K562 (cell line): Measurements from ENCODE around the gene GLDC. TPM values are rescaled to one million over a fixed set of nuclear protein-coding genes. Genes with fewer than 3 reads are reported as not detected.
A peak's percentile ranks its signal among the peaks of the same experiment; 100 is the strongest.

Source experiments
- ARID2 ChIP-seq: fragments of 450-650 bp; IDR thresholded peaks from 2 replicates; pipeline ENCODE4 v1.6.1; 2017; ENCODE audit warnings: antibody characterized with exemption, mild to moderate bottlenecking
- C11orf30 ChIP-seq: fragments of 450-650 bp; IDR thresholded peaks from 2 replicates; pipeline ENCODE4 v1.6.1; 2016; ENCODE audit warnings: low read depth, mild to moderate bottlenecking
- CREM ChIP-seq: IDR thresholded peaks from 2 replicates; pipeline ENCODE4 v1.6.1; 2014; ENCODE audit warnings: antibody characterized with exemption, low read depth
- E2F3 ChIP-seq: fragments of 250-450 bp; sonication (Bioruptor Pico); IDR thresholded peaks from 2 replicates; pipeline ENCODE4 v1.4.0; 2020; ENCODE audit warnings: mild to moderate bottlenecking
- ELF2 ChIP-seq: fragments of 250-450 bp; sonication (Bioruptor Pico); IDR thresholded peaks from 2 replicates; pipeline ENCODE4 v1.5.0; 2021; ENCODE audit warnings: mild to moderate bottlenecking
- GATA2 ChIP-seq: sonication (generic); formaldehyde crosslinking; IDR thresholded peaks from 2 replicates; pipeline ENCODE4 v1.4.0; 2020; ENCODE audit warnings: mild to moderate bottlenecking, missing genetic modification reagents
- KLF10 ChIP-seq: fragments of 250-450 bp; sonication (Bioruptor Pico); IDR thresholded peaks from 2 replicates; pipeline ENCODE4 v1.6.1; 2021; ENCODE audit warnings: matching md5 sums
- NFIX ChIP-seq: fragments of 250-450 bp; sonication (Bioruptor Pico); IDR thresholded peaks from 2 replicates; pipeline ENCODE4 v1.4.0; 2020; ENCODE audit warnings: low read depth, mild to moderate bottlenecking, moderate library complexity
- PHTF2 ChIP-seq: fragments of 250-450 bp; sonication (Bioruptor Pico); IDR thresholded peaks from 2 replicates; pipeline ENCODE4 v1.5.0; 2021; ENCODE audit warnings: mild to moderate bottlenecking
- POU5F1 ChIP-seq: fragments of 150-350 bp; IDR thresholded peaks from 2 replicates; pipeline ENCODE4 v1.6.1; 2014; ENCODE audit warnings: borderline replicate concordance, low read length, low read depth, mild to moderate bottlenecking; ENCODE audit not compliant: partially characterized antibody
- SMARCA5 ChIP-seq: fragments of 450-650 bp; IDR thresholded peaks from 2 replicates; pipeline ENCODE4 v1.6.1; 2016
- TCF7L2 ChIP-seq: fragments of 150-350 bp; IDR thresholded peaks from 2 replicates; pipeline ENCODE4 v1.6.1; 2016; ENCODE audit warnings: low read depth, mild to moderate bottlenecking, low read length, moderate library complexity
- ZNF507 ChIP-seq: conservative IDR thresholded peaks from 2 replicates; pipeline ENCODE4 v1.6.1; 2017; ENCODE audit warnings: missing genetic modification characterization, missing compliant biosample characterization
- ZNF518B ChIP-seq: fragments of 250-450 bp; sonication (Bioruptor Pico); IDR thresholded peaks from 2 replicates; pipeline ENCODE4 v1.5.0; 2021; ENCODE audit warnings: mild to moderate bottlenecking, moderate library complexity
- polyA plus RNA-seq, 8 experiments: library from polyadenylated mRNA; depleted of rRNA in 4 of 8; stranded (reverse) in 5 of 8; unstranded in 3 of 8; fragments of >200 nt; fragmentation: Nextera tagmentation in 2 of 8; fragmentation: Illumina TruSeq in 1 of 8; extraction: Ambion mirVana in 2 of 8; extraction: Trizol in 1 of 8; gene quantifications; 2 replicates each; pipeline versions ENCODE4 v1.2.1 to v1.2.3, GENCODE V29; 2011 to 2014; ENCODE audit warnings: inconsistent platforms in 1 of 8, missing spikeins in 1 of 8
- total RNA-seq, 7 experiments: library from RNA; depleted of rRNA in 6 of 7; stranded (reverse); fragments of >200 nt in 6 of 7; fragmentation: Illumina TruSeq in 2 of 7; extraction: Trizol in 2 of 7; gene quantifications; 2 replicates each; pipeline versions ENCODE4 v1.2.1 to v1.2.3, GENCODE V29; 2011 to 2021; ENCODE audit warnings: low replicate concordance in 1 of 7
- TF ChIP-seq, protein P1 (sequence below): fragments of 200-600 bp; sonication (generic); IDR thresholded peaks from one replicate; pipeline ENCODE4 v1.6.1; 2012; ENCODE audit warnings: mild to moderate bottlenecking, low read depth, low read length, inconsistent platforms

Gene GLDC
- total and polyA plus RNA-seq, 9 of the 15 experiments (the other 6 are each of a cell fraction or from before 2014, with no cell fraction given) = 0.03 to 0.27 (median 0.08) TPM; not detected in 6

DNA sequence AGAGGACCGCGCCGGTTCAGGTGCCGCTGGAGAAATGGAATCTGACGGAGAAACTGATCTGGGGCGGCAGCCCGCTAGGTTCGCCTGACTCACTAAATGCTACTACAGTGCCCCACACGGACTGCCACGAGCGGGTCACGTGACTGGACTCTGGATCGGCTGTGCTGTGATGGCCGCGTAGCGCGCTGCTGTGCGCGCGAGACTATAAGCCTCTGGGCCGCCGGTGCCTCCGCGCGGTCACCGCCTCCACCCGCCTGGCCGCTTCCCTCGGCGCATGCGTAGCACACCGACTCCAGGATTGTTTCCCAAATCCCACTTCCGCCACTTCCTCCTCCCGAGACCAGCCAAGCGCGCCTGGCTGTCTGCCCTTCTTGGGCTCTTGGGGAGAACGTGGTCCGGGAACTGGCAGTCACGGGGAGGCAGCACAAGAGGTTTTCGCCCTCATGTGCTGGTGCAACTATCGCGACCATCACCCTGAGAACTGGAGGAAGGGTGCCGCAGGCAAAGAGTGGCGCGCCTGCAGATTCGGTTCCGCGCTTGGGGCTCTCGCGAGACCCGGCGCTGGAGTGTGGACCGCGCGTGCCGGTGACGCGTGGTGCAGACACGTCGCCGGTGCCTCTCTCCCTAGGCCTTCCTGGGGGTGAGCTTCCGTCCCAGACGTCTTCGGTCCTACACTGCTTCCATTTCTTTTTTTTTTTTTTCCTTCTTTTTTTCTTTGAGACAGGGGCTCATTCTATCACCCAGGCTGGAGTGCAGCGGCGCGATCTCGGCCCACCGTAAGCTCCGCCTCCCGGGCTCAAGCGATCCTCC is 35.8 kb upstream of the GLDC start (continued):
- TF ChIP-seq, protein P1, sequence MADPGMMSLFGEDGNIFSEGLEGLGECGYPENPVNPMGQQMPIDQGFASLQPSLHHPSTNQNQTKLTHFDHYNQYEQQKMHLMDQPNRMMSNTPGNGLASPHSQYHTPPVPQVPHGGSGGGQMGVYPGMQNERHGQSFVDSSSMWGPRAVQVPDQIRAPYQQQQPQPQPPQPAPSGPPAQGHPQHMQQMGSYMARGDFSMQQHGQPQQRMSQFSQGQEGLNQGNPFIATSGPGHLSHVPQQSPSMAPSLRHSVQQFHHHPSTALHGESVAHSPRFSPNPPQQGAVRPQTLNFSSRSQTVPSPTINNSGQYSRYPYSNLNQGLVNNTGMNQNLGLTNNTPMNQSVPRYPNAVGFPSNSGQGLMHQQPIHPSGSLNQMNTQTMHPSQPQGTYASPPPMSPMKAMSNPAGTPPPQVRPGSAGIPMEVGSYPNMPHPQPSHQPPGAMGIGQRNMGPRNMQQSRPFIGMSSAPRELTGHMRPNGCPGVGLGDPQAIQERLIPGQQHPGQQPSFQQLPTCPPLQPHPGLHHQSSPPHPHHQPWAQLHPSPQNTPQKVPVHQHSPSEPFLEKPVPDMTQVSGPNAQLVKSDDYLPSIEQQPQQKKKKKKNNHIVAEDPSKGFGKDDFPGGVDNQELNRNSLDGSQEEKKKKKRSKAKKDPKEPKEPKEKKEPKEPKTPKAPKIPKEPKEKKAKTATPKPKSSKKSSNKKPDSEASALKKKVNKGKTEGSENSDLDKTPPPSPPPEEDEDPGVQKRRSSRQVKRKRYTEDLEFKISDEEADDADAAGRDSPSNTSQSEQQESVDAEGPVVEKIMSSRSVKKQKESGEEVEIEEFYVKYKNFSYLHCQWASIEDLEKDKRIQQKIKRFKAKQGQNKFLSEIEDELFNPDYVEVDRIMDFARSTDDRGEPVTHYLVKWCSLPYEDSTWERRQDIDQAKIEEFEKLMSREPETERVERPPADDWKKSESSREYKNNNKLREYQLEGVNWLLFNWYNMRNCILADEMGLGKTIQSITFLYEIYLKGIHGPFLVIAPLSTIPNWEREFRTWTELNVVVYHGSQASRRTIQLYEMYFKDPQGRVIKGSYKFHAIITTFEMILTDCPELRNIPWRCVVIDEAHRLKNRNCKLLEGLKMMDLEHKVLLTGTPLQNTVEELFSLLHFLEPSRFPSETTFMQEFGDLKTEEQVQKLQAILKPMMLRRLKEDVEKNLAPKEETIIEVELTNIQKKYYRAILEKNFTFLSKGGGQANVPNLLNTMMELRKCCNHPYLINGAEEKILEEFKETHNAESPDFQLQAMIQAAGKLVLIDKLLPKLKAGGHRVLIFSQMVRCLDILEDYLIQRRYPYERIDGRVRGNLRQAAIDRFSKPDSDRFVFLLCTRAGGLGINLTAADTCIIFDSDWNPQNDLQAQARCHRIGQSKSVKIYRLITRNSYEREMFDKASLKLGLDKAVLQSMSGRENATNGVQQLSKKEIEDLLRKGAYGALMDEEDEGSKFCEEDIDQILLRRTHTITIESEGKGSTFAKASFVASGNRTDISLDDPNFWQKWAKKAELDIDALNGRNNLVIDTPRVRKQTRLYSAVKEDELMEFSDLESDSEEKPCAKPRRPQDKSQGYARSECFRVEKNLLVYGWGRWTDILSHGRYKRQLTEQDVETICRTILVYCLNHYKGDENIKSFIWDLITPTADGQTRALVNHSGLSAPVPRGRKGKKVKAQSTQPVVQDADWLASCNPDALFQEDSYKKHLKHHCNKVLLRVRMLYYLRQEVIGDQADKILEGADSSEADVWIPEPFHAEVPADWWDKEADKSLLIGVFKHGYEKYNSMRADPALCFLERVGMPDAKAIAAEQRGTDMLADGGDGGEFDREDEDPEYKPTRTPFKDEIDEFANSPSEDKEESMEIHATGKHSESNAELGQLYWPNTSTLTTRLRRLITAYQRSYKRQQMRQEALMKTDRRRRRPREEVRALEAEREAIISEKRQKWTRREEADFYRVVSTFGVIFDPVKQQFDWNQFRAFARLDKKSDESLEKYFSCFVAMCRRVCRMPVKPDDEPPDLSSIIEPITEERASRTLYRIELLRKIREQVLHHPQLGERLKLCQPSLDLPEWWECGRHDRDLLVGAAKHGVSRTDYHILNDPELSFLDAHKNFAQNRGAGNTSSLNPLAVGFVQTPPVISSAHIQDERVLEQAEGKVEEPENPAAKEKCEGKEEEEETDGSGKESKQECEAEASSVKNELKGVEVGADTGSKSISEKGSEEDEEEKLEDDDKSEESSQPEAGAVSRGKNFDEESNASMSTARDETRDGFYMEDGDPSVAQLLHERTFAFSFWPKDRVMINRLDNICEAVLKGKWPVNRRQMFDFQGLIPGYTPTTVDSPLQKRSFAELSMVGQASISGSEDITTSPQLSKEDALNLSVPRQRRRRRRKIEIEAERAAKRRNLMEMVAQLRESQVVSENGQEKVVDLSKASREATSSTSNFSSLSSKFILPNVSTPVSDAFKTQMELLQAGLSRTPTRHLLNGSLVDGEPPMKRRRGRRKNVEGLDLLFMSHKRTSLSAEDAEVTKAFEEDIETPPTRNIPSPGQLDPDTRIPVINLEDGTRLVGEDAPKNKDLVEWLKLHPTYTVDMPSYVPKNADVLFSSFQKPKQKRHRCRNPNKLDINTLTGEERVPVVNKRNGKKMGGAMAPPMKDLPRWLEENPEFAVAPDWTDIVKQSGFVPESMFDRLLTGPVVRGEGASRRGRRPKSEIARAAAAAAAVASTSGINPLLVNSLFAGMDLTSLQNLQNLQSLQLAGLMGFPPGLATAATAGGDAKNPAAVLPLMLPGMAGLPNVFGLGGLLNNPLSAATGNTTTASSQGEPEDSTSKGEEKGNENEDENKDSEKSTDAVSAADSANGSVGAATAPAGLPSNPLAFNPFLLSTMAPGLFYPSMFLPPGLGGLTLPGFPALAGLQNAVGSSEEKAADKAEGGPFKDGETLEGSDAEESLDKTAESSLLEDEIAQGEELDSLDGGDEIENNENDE = no peak
- peak; percentile 86 for TF ChIP-seq ELF2 (CRISPR knock-in tag)
- no peak for TF ChIP-seq ZNF518B (CRISPR knock-in tag)
- no peak for TF ChIP-seq GATA2 (CRISPR knock-in tag)
- no peak for TF ChIP-seq SMARCA5
- TF ChIP-seq NFIX (CRISPR knock-in tag) = no peak
- TF ChIP-seq E2F3 (CRISPR knock-in tag) = no peak
- no peak for TF ChIP-seq TCF7L2
- no peak for TF ChIP-seq PHTF2 (CRISPR knock-in tag)
- TF ChIP-seq CREM = peak; percentile 93
- TF ChIP-seq ZNF507 (tag) = no peak
- TF ChIP-seq KLF10 (CRISPR knock-in tag) = no peak
- TF ChIP-seq ARID2 = no peak
- TF ChIP-seq C11orf30 = peak; percentile 70; the same call in 1 of the 2 replicates
- no peak for TF ChIP-seq POU5F1
